ENCODE measurements around the gene JADE2. TPM values are rescaled to one million over a fixed set of nuclear protein-coding genes. Genes with fewer than 3 reads are reported as not detected.

JADE2 gene
- total RNA-seq, 4 donors from 2014 or later, result 18.3 to 87.4 (median 48.2) TPM

DNA sequence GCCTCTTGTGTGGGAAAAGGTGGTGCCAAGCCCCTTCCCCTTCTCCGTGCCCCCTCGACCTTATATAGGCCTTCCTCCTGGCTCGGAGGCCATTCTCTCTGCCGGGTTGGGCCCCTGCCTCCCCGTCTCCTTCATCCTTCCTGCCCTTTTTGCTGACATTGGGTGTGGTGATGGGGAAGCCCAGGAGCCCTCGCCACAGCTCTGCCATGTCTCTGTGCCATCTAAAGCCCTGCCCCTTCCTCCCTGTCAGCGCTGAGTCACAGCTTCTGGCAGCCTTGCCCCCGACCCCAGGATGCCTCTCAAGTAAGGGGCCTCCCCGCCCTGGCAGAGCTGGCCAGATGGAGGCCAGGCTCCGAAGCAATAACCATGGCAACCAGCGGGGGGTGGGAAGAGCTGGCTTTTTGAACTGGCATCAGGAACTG is 30.4 kb downstream of the JADE2 start:
- TF ChIP-seq, protein P1, sequence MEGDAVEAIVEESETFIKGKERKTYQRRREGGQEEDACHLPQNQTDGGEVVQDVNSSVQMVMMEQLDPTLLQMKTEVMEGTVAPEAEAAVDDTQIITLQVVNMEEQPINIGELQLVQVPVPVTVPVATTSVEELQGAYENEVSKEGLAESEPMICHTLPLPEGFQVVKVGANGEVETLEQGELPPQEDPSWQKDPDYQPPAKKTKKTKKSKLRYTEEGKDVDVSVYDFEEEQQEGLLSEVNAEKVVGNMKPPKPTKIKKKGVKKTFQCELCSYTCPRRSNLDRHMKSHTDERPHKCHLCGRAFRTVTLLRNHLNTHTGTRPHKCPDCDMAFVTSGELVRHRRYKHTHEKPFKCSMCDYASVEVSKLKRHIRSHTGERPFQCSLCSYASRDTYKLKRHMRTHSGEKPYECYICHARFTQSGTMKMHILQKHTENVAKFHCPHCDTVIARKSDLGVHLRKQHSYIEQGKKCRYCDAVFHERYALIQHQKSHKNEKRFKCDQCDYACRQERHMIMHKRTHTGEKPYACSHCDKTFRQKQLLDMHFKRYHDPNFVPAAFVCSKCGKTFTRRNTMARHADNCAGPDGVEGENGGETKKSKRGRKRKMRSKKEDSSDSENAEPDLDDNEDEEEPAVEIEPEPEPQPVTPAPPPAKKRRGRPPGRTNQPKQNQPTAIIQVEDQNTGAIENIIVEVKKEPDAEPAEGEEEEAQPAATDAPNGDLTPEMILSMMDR (IDR thresholded peaks at IDR 0.05; ENCODE audit: low read depth), result no peak

DNA sequence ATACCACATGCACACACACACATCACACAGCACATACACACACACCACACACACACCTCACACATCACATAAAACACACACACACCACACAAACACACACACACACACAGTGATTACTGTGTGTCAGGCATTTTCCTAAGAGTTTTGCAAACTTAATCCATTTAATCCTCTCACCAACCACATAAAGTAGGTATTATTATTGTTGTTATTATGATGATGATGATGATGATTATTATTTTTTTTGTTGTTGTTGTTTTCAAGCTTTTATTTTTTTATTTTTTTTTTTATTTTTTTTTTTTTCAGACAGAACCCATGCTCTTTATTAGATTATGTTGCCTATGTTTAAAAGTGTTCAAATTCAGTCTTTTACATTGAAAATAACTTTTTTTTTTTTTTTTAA is 31.5 kb downstream of the JADE2 start:
- TF ChIP-seq, protein P1 (IDR thresholded peaks at IDR 0.05; ENCODE audit: low read depth), result no peak

DNA sequence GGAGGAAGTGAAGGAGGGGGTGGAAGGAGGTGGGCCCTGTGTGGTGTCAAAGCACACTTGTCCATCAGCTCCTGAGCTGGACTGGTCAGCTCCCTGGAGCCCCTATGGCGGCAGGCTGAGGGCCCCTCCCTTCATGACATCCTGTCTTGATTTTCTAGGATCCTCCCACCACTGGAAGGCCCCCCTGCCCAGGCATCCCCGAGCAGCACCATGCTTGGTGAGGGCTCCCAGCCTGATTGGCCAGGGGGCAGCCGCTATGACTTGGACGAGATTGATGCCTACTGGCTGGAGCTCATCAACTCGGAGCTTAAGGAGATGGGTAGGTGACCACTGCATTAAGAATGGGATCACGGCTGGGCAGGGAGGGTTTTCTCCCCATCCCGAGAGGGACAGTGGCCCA is 34.2 kb downstream of the JADE2 start:
- TF ChIP-seq, protein P1 (IDR thresholded peaks at IDR 0.05; ENCODE audit: low read depth), result no peak

DNA sequence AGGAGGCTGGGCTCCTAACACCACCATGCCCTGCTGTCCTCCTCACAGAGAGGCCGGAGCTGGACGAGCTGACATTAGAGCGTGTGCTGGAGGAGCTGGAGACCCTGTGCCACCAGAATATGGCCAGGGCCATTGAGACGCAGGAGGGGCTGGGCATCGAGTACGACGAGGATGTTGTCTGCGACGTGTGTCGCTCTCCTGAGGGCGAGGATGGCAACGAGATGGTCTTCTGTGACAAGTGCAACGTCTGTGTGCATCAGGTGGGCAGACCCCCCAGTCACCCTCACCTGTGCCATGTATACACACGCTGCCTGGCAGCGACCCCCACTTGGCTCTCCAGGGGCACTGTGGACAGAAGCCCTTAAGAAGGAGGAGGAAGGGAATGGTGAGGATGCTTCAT is 35.2 kb downstream of the JADE2 start:
- TF ChIP-seq, protein P1 (IDR thresholded peaks at IDR 0.05; ENCODE audit: low read depth), result no peak

DNA sequence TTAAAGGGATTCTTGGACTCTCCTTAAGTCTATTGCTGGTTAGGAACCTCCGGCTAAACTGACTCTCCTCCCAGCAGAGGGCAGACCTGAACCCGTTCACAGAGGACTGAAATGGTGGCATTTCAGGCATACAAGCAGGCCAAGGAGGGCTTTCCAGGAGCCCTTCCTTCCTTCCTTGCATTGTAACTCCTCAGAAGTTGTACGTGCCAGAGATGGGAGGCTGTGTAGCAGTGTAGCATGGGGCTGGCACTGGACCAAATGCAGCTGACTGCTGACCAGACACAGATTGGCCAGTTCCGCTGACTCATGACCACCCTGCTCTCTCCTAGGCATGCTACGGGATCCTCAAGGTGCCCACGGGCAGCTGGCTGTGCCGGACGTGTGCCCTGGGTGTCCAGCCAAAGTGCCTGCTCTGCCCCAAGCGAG is 36.4 kb downstream of the JADE2 start:
- TF ChIP-seq, protein P1 (IDR thresholded peaks at IDR 0.05; ENCODE audit: low read depth), result no peak

DNA sequence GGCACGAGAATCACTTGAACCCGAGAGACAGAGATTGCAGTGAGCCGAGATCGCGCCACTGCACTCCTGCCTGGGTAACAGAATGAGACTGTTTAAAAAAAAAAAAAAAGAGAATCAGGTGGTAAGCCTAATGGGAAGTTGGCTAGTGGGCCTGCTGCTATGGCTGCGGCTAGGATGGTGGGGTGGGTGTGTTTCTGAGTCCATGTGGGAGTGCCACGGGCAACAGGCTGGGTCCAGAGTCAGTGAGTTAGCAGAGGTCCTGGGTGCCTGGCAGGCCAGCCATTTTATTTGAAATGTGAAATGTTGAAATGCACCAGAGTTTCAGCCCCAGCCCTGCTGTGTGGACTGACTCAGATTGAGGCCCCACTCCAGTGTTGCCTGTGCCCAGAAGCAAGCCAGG is 37.8 kb downstream of the JADE2 start:
- TF ChIP-seq, protein P1 (IDR thresholded peaks at IDR 0.05; ENCODE audit: low read depth), result no peak

DNA sequence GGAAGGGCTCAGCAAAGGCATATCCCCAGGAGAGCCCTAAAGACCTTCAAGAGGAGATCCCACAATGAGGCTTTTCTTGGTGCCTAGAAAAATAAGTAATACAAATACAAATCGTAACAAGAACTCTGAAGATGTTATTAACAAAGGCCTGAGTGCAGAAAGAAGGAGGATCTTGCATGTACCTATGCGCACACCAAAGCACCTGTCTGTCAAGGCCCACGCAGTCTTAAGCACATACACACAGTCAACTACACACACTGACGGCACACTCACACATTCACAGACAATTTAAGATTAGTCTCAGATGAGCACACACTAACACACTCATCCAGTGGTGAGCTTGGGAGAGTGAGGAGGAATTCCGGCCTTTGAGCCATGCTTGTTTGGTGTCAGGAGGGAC is 38.5 kb downstream of the JADE2 start:
- TF ChIP-seq, protein P1 (IDR thresholded peaks at IDR 0.05; ENCODE audit: low read depth), result no peak

Measured in subcutaneous adipose tissue (tissue), 4 donors.